HG02870 (cell line): Measurements from ENCODE around the gene DCAF4L1.

Experiments
- ATAC-seq: cut with Tn5 transposase; IDR thresholded peaks from one replicate; pipeline ENCODE4 v1.9.1; 2021; ENCODE audit warnings: mild to moderate bottlenecking, moderate library complexity; ENCODE audit not compliant: unreplicated experiment

The DCAF4L1 gene, protein sequence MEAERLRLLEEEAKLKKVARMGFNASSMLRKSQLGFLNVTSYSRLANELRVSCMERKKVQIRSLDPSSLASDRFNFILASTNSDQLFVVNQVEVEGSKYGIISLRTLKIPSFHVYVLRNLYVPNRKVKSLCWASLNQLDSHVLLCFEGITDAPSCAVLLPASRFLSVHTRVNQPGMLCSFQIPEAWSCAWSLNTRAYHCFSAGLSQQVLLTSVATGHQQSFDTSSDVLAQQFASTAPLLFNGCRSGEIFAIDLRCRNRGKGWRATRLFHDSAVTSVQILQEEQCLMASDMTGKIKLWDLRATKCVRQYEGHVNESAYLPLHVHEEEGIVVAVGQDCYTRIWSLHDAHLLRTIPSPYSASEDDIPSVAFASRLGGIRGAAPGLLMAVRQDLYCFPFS

DNA sequence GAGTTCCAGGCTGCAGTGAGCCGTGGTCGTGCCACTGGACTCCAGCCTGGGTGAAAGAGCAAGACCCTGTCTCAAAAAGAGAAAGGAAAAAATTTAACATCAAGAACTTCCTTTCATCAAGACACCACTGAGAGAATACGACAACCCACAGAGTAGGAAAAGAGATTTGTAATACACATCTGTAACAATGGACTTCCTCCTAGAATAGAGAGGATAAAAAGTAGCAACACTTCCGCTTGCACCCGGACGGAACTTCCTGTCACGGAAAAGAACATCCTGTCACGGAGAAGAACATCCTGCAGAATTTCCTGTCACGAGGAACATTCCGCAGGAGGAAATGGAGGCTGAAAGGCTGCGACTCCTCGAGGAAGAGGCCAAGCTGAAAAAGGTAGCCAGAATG lies at the start of gene DCAF4L1:
Gene DCAF4L1, plus strand, starts transcription at position 301 of the 400 bp plus-strand sequence. Its CDS starts 37 bp downstream, at position 338.
- no peak for ATAC-seq

DNA sequence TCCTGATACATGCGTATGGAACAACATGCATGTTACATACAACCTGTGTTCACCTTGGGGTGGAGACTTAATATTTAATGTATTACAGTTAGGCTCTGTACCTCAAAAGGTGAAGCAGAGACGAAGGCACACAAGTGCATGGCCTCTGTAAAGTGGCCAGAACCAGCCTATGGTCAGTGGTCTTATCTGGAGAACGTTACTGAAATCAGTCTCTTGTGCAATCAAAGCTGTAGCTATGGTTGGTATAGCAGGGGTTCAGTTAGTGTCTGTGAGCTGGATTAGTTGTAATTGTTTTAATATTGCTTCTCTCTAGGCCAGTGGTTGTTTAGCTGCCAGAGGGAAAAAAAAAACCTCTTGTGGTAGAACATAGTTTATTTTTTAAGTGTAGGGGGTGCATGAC lies 48.6 kb upstream of the DCAF4L1 start:
- no peak for ATAC-seq

GRCh38 chr4:41933997-41934503 lies 47.5 kb upstream of the DCAF4L1 start:
- no peak for ATAC-seq

- ATAC-seq: no peak
Measured at GRCh38 chr4:41934514-41934900, 47.0 kb upstream of the DCAF4L1 start.

GRCh38 chr4:41934901-41935651 lies 46.5 kb upstream of the DCAF4L1 start, which contains the start of gene TMEM33:
TMEM33 (plus strand) TSS chr4:41935429; CDS start chr4:41935485, 56 bp downstream.
- ATAC-seq: peak; percentile 82

- peak; percentile 15 for ATAC-seq
Measured at GRCh38 chr4:41935652-41936021, 45.9 kb upstream of the DCAF4L1 start.

DNA sequence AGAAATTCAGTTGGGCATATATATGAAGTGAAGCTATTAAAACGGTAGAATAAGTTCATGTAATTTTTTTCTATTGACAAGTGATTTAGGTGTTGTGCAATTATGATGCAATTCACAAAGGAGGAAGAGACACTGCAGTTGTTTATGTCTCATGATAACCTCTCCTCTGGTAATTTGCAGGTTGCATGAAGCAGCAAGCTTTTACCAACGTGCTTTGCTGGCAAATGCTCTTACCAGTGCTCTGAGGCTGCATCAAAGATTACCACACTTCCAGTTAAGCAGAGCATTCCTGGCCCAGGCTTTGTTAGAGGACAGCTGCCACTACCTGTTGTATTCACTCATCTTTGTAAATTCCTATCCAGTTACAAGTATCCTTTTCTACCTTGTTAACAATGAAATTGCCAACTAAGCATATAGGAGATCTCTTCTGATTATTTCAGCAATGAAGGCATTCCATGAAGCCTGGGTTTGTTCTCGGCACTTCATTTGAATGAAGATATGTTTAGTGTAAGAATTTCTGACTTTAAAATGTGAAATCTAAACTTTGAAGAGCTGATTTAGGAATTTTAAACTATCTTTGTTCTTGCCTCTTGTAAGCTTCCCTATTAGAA lies 42.4 kb upstream of the DCAF4L1 start:
- no peak for ATAC-seq

DNA sequence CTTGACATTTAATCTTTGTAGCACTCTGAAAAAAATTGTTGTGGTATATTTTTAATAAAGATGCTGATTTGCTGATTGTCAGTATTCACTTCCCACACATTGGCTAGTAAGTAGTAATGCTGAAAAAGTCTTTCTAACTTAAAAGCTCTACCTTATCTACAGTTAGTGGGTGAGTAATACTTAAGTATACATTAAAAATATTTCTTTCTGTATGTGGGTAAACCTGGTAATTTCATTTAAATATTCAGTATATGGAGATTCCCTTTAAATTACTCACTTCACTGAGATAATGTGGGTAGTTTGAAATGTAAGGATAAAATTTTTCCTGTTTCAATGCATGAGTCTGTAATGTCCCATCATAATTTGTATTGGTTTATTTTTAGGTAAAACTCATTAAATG lies 40.7 kb upstream of the DCAF4L1 start:
- ATAC-seq: no peak

DNA sequence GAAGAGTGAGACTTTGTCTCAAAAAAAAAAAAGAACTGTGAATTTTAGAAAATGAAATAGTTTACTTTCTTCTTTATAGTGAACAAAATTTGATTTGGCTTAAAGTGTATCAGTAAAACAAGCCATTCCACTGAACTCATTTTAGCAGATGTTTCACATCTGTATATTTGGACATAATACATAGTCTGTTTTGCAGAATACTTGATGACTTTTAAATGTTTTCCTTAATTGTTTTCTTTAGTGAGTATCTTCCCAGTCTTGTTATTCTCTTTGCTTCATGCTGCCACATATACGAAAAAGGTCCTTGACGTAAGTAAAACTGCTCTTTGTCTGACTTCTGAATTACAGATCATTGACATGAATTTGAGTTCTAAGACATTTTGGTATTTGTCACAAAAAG lies 38.0 kb upstream of the DCAF4L1 start:
- no peak for ATAC-seq

- ATAC-seq: no peak
Measured at GRCh38 chr4:41944089-41944488, 37.5 kb upstream of the DCAF4L1 start.

GRCh38 chr4:41949531-41949930 lies 32.0 kb upstream of the DCAF4L1 start:
- no peak for ATAC-seq

DNA sequence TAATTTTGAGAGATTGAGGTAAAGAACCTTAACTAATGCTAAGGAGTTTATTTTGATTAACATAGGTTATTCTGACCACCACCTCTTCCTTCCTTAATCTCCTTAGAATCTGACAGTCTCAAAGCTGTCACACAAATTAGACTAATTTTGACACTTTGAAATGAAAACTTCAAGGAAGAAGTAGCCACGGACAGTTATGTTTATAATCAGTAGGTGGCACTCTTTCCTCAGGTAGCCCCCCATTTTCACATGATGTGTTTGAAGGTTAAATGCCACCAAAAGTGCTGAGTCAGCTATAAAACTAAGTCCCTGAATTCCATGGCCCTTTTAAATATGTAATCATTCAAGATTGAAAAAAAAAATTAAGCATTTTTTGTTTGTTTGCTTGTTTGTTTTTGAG lies 23.9 kb upstream of the DCAF4L1 start:
- ATAC-seq: no peak

DNA sequence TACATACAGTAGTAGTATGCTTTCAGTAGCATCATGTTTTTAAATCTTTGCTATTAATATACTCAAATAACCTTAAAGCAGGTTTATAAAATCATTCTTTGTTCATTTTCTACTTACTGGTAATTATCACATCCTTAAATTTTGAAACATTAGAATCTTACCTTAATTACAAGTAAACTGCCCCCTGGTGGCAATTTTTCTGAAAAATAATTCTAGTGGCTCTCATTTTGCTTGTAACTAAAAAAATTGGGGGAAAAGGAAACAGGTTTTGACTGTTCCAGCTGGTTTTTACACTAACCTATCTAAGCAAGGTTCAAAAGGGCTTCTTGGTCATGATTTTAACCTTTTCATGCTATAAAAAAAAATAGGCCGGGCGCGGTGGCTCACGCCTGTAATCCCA lies 18.5 kb upstream of the DCAF4L1 start:
- no peak for ATAC-seq

GRCh38 chr4:41964401-41964800 lies 17.2 kb upstream of the DCAF4L1 start:
- ATAC-seq: no peak

- ATAC-seq: no peak
Measured at GRCh38 chr4:41967392-41967791, 14.2 kb upstream of the DCAF4L1 start.

DNA sequence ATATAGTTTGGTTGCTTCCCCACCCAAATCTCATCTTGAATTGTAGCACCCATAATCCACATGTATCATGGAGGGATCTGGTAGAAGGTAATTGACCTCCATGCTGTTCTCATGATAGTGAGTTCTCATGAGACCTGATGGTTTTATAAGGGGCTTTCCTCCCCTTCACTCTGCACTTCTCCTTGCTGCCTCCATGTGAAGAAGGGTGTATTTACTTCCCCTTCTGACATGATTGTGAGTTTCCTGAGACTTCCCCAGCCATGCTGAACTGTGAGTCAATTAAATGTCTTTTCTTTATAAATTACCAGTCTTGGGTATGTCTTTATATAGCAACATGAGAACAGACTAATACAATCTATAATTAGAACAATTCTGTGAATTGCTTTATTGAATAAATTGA lies 11.9 kb upstream of the DCAF4L1 start:
- no peak for ATAC-seq

DNA sequence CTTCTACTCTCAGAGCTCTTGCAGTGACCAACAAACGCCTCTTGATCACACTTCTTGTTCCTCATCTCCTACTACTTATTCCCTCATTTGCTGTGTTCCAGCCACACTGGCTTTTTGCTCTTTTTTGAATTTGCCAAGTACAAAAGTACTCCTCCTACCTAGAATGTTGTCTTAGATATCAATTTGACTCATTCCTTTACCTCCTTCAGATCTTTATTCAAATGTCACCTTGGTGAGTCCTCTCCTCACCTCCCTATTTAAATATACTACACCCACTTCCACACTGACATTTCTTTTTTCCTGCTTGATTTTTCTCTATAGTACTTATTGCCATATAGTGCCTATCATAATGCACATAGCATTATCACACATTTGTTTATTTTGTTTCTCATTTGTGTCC lies 6.2 kb upstream of the DCAF4L1 start:
- ATAC-seq: no peak

- no peak for ATAC-seq
Measured at GRCh38 chr4:41976775-41977516, 4.6 kb upstream of the DCAF4L1 start.

- ATAC-seq: no peak
Measured at GRCh38 chr4:41977709-41978108, 3.8 kb upstream of the DCAF4L1 start.

DNA sequence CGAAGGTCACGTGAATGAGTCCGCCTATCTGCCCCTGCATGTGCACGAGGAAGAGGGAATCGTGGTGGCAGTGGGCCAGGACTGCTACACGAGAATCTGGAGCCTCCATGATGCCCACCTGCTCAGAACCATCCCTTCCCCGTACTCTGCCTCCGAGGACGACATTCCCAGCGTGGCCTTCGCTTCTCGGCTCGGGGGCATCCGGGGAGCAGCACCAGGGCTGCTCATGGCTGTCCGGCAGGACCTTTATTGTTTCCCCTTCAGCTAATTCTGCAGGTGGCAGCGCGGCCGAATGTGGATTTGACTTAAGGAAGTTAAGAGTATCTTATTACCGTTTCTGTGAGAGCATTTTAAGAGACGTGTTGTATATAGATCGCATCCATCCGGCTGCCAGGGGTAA lies 1.2 kb downstream of the DCAF4L1 start:
- ATAC-seq: no peak

- no peak for ATAC-seq
Measured at GRCh38 chr4:41985151-41985550, 3.6 kb downstream of the DCAF4L1 start.
